Ovary (tissue), 3 donors: ENCODE results near the gene GLYATL1.

Experiments used
- EP300 ChIP-seq: sonication (generic); formaldehyde crosslinking; IDR thresholded peaks from one replicate; pipeline ENCODE4 v1.6.1; 2017; ENCODE audit warnings: antibody characterized with exemption
- POLR2A ChIP-seq: fragments of 450-650 bp; IDR thresholded peaks from one replicate; pipeline ENCODE4 v1.6.1; 2017; ENCODE audit warnings: antibody characterized with exemption, mild to moderate bottlenecking, moderate library complexity
- TF ChIP-seq, protein P1 (sequence below), 3 donors: fragments of 450-650 bp in 2 of 3; fragments of 200-600 bp in 1 of 3; IDR thresholded peaks; one replicate each; pipeline versions ENCODE4 v1.5.1 to v1.8.0; 2016 to 2022; ENCODE audit warnings: antibody characterized with exemption in 3 of 3, mild to moderate bottlenecking in 1 of 3
- donor health status: DM: no; HTN: no; CAD: no.

DNA sequence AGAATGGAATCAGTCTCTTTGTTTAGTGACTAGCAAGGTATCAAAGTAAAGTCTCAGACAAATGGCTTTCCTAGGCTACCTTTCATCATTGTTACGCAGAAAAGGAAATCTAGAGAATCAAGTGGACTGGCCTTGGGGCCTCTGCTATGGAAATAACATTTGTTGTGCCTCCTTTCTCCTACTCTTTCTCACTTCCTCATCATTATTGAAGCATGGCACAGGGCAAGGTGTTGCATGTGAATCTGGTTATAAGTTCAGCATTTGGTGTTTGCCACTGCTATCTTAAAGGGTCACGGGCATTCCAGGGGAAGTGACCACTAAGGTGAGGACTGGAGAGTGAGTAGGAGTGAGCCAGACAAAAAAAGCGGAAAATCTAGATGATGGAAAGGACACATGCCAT is 54.9 kb downstream of the GLYATL1 start:
- TF ChIP-seq, protein P1, sequence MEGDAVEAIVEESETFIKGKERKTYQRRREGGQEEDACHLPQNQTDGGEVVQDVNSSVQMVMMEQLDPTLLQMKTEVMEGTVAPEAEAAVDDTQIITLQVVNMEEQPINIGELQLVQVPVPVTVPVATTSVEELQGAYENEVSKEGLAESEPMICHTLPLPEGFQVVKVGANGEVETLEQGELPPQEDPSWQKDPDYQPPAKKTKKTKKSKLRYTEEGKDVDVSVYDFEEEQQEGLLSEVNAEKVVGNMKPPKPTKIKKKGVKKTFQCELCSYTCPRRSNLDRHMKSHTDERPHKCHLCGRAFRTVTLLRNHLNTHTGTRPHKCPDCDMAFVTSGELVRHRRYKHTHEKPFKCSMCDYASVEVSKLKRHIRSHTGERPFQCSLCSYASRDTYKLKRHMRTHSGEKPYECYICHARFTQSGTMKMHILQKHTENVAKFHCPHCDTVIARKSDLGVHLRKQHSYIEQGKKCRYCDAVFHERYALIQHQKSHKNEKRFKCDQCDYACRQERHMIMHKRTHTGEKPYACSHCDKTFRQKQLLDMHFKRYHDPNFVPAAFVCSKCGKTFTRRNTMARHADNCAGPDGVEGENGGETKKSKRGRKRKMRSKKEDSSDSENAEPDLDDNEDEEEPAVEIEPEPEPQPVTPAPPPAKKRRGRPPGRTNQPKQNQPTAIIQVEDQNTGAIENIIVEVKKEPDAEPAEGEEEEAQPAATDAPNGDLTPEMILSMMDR (IDR thresholded peaks at IDR 0.05), result no peak
- TF ChIP-seq EP300 (no peak), POLR2A (no peak)
